Measurements from ENCODE around the gene ERVV-1. TPM values are rescaled to one million over a fixed set of nuclear protein-coding genes. Genes with fewer than 3 reads are reported as not detected.

Gene ERVV-1
- total RNA-seq, 4 donors from 2014 or later = not detected

DNA sequence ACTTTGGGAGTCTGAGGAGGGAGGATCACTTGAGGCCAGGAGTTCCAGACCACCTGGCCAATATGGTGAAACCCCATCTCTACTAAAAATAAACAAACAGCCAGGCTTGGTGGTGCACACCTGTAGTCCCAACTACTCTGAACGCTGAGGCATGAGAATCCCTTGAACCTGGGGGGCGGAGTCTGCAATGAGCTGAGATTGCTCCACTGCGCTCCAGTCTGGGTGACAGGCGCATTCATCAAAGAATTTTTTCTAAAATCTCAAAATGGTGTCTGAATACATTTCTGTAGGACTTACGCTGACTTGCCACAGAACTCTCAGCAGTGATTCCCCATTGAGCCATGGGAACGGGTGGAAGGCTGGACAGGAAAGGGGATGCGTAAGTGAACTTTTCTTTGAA lies 18.0 kb upstream of the ERVV-1 start:
- Histone ChIP-seq H3K27ac (no peak overlapping the region), H3K4me3 (replicated peaks in 1 of 3) (no peak overlapping the region), H3K9me3 (no peaks in the 10 kb centered on the region), H3K27me3 (no peaks in the 10 kb centered on the region), H3K4me1 (peaks cover 0 to 4% of the 10 kb centered on the region in 2 donors), H3K36me3 (no peaks in the 10 kb centered on the region)
- DNase-seq = no peak
- TF ChIP-seq POLR2A (IDR thresholded peaks at IDR 0.05) = no peak
- TF ChIP-seq, protein P1, sequence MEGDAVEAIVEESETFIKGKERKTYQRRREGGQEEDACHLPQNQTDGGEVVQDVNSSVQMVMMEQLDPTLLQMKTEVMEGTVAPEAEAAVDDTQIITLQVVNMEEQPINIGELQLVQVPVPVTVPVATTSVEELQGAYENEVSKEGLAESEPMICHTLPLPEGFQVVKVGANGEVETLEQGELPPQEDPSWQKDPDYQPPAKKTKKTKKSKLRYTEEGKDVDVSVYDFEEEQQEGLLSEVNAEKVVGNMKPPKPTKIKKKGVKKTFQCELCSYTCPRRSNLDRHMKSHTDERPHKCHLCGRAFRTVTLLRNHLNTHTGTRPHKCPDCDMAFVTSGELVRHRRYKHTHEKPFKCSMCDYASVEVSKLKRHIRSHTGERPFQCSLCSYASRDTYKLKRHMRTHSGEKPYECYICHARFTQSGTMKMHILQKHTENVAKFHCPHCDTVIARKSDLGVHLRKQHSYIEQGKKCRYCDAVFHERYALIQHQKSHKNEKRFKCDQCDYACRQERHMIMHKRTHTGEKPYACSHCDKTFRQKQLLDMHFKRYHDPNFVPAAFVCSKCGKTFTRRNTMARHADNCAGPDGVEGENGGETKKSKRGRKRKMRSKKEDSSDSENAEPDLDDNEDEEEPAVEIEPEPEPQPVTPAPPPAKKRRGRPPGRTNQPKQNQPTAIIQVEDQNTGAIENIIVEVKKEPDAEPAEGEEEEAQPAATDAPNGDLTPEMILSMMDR (IDR thresholded peaks at IDR 0.05) = no peak
- 87 to 89% methylated on average over 7 of the region's 7 CpGs for WGBS, 2 donors
- intact Hi-C loops (cut with DNase I) = no loop called here

DNA sequence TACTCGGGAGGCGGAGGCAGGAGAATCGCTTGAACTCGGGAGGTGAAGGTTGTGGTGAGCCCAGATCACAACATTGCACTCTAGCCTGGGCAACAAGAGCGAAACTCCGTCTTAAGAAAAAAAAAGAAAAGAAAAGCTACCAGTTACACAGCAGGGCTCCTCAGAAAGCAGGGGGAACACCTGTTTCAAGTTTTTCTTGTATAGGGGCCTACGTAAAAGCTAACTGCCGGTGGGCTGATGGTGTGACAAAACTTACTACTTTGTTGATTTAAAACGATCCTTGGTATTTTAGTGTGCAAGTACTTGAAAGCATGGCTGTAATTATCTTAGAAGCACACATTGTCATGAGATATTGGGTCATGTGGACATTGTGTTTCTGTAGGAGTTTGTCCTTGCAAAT lies 15.7 kb upstream of the ERVV-1 start:
- no peak overlapping the region for H3K27ac ChIP-seq
- no peak for DNase-seq
- no peaks in the 10 kb centered on the region for H3K4me1 ChIP-seq
- WGBS, 2 donors = 66 to 74% methylated on average over 9 of the region's 9 CpGs
- no peaks in the 10 kb centered on the region for H3K36me3 ChIP-seq
- intact Hi-C loops (cut with DNase I) = no loop called here
- TF ChIP-seq POLR2A (IDR thresholded peaks at IDR 0.05) = no peak
- TF ChIP-seq, protein P1 (IDR thresholded peaks at IDR 0.05) = no peak
- no peaks in the 10 kb centered on the region for H3K9me3 ChIP-seq
- H3K27me3 ChIP-seq = no peaks in the 10 kb centered on the region
- H3K4me3 ChIP-seq (replicated peaks in 1 of 3) = no peak overlapping the region

DNA sequence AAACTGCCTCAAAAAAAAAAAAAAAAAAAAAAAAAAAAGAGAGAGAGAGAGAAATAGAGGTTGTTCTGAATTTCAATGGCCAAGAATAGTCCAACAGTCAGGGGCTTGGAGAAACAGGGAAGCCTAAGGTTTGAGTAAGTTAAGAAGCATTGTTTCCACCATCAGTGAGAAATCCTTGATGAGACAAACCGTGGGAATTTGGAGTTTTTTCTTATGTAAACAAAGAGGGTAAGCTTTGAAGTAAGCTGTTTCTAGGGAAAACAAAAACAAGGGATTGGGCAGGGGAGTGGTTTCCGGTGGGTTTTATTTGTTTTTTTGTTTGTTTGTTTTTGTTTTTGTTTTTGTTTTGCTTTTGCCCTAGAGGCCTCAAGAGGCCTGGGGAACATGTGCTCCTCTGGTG lies 11.2 kb upstream of the ERVV-1 start:
- H3K4me1 ChIP-seq = no peaks in the 10 kb centered on the region
- TF ChIP-seq, protein P1 (IDR thresholded peaks at IDR 0.05) = no peak
- TF ChIP-seq POLR2A (IDR thresholded peaks at IDR 0.05) = no peak
- intact Hi-C loops (cut with DNase I) = no loop called here

DNA sequence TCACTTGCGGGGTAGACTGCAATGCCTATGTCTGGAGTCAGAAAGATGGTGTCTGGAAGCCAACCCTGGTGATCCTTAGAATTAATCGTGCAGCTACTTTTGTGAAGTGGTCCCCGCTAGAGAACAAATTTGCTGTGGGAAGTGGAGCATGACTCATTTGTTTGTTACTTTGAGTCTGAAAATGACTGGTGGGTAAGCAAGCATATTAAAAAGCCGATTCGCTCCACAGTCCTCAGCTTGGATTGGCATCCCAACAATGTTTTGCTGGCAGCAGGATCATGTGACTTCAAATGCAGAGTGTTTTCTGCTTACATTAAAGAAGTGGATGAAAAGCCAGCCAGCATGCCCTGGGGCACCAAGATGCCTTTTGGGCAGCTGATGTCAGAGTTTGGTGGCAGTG lies 9.5 kb upstream of the ERVV-1 start:
- no peaks in the 10 kb centered on the region for H3K9me3 ChIP-seq
- H3K4me1 ChIP-seq = no peaks in the 10 kb centered on the region
- TF ChIP-seq, protein P1 (IDR thresholded peaks at IDR 0.05) = no peak
- TF ChIP-seq POLR2A (IDR thresholded peaks at IDR 0.05) = no peak
- WGBS, 2 donors = 42 to 70% methylated on average over 5 of the region's 5 CpGs
- H3K36me3 ChIP-seq = no peaks in the 10 kb centered on the region
- peak; percentile 16 to 17 for DNase-seq
- H3K27me3 ChIP-seq = no peaks in the 10 kb centered on the region
- intact Hi-C loops (cut with DNase I) = no loop called here
- no peak overlapping the region for H3K4me3 ChIP-seq (replicated peaks in 1 of 3)
- no peak overlapping the region for H3K27ac ChIP-seq

More for the DNA sequence above, 11.2 kb upstream of the ERVV-1 start:
- Histone ChIP-seq H3K9me3 (no peaks in the 10 kb centered on the region), H3K4me3 (replicated peaks in 1 of 3) (no peak overlapping the region), H3K27me3 (no peaks in the 10 kb centered on the region), H3K27ac (no peak overlapping the region), H3K36me3 (no peaks in the 10 kb centered on the region)
- 29 to 41% methylated on average over 2 of the region's 2 CpGs for WGBS, 2 donors
- no peak for DNase-seq

DNA sequence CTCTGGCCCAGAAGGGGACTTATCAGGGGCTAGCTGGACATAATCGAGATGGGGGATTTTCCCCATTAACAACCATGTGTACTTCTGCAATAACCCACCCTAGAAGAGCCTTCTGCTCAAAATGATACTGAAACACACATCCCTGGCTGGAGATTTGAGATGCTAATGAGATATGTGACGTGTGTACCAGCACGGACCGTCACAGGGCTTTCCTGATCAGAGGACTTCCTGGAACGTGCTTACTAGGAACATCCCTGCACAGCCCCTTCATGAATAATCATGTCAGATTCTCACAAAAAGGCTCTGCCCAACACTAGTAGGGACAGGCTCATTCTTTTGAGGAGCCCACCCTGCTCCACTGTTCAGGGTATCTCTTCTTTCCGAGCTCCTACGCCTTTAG lies 6.5 kb upstream of the ERVV-1 start:
- no peak for DNase-seq
- TF ChIP-seq POLR2A (IDR thresholded peaks at IDR 0.05) = no peak
- no peak overlapping the region for H3K27ac ChIP-seq
- H3K27me3 ChIP-seq = no peaks in the 10 kb centered on the region
- intact Hi-C loops (cut with DNase I) = no loop called here
- H3K9me3 ChIP-seq = no peaks in the 10 kb centered on the region
- no peaks in the 10 kb centered on the region for H3K36me3 ChIP-seq
- no peaks in the 10 kb centered on the region for H3K4me1 ChIP-seq
- WGBS, 2 donors = 77% methylated on average over 7 of the region's 7 CpGs
- H3K4me3 ChIP-seq (replicated peaks in 1 of 3) = no peak overlapping the region

DNA sequence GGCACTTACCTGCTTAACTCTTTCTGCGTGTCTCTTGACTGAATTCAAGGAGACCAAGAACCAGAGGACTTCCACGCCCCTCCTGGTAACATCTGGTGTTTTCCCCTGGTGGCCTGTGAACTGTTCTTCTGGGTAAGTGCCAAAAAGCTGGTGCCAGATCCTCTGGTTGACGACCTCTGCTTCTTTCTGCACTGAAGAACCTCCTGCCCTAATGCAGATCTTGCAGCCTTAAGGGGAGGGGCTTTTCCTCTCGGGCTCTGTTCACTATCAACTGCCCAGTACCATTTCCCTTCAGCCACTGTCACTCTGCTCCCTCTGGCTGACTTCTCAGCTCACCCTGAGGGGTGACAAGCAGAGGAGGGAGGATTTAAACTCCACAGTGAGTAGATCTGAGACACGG lies 6.1 kb upstream of the ERVV-1 start:
- 48 to 56% methylated on average over 5 of the region's 5 CpGs for WGBS, 2 donors
- no peaks in the 10 kb centered on the region for H3K27me3 ChIP-seq
- H3K4me3 ChIP-seq (replicated peaks in 1 of 3) = no peak overlapping the region
- no peaks in the 10 kb centered on the region for H3K9me3 ChIP-seq
- intact Hi-C loops (cut with DNase I) = no loop called here
- H3K4me1 ChIP-seq = no peaks in the 10 kb centered on the region
- H3K27ac ChIP-seq = no peak overlapping the region
- H3K36me3 ChIP-seq = no peaks in the 10 kb centered on the region
- DNase-seq = no peak
- no peak for TF ChIP-seq POLR2A (IDR thresholded peaks at IDR 0.05)
- TF ChIP-seq, protein P1 (IDR thresholded peaks at IDR 0.05) = no peak

All from thyroid gland (tissue), 4 donors.